Stimulated activated effector memory CD8-positive, alpha-beta T cell treated with anti-CD3 and anti-CD28 coated beads, Interleukin-12 subunit alpha, Interleukin-12 subunit beta, amount 100 ng/mL, for 72 hours (primary cell): Measurements from ENCODE around the gene SUMO1.

Source experiments
- ATAC-seq: fragments of 150-1000 bp; cut with Tn5 transposase; 2 replicates; pipeline ENCODE4 v1.10.0; 2021
- DNase-seq, 2 donors: peaks; one replicate each; pipeline ENCODE4 v3.0.0; 2021 to 2022; ENCODE audit warnings: low spot score in 2 of 2
- H3K27ac Mint-ChIP-seq: one replicate; pipeline ENCODE4 v1.8.0; 2022; ENCODE audit warnings: mild to moderate bottlenecking, mixed read lengths
- H3K36me3 Mint-ChIP-seq: one replicate; pipeline ENCODE4 v1.8.0; 2022; ENCODE audit warnings: mild to moderate bottlenecking, mixed read lengths
- H3K4me1 Mint-ChIP-seq: one replicate; pipeline ENCODE4 v1.8.0; 2022; ENCODE audit warnings: mixed read lengths
- H3K4me3 Mint-ChIP-seq: one replicate; pipeline ENCODE4 v1.8.0; 2022; ENCODE audit warnings: mild to moderate bottlenecking, mixed read lengths
- H3K9me3 Mint-ChIP-seq: one replicate; pipeline ENCODE4 v1.8.0; 2022; ENCODE audit warnings: mixed read lengths

SUMO1 gene

DNA sequence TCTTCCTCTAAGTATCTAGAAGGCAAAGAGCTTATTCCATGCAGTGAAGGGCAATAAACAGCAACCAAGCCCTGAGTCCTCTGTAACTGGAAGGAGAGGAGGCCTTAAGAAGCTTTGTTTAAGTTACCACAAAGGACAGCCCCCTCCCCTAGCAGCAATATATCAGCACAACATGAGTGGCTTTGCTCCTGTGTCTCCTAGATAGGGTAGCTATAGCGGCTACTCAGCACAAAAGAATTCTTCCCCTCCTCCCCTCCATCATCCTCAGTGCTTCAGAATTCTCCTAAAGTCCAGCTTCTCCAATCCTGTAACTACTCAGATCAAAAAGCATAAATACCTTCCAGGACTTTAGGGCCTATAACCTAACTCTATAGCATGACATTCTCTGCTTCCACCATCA lies 16.5 kb downstream of the SUMO1 start:
- H3K27ac Mint-ChIP-seq: peak overlapping the region; percentile 21
- no peaks in the 10 kb centered on the region for H3K9me3 Mint-ChIP-seq
- ATAC-seq (no peak), DNase-seq (no peak)
- no peak overlapping the region for H3K4me3 Mint-ChIP-seq
- peaks cover 71% of the 10 kb centered on the region for H3K36me3 Mint-ChIP-seq
- H3K4me1 Mint-ChIP-seq: peaks cover 40% of the 10 kb centered on the region

DNA sequence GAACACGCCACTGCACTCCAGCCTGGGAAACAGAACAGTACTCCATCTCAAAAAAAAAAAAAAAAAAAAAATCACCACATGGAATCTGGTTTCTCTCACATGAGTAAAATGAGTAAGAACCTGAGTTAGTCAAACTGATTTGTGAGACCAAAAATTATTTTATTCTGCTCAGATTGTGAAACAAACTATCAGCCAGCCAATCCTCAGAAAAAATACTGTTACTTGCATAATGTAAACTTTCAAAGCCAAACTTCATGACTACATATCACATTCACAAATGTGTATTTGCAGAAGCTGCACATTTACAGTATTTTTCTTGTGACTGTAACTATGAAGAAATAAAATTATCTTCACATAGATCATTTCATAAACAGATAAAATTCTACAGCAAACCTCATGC lies 23.2 kb downstream of the SUMO1 start:
- ATAC-seq (no peak), DNase-seq (no peak)
- Mint-ChIP-seq H3K4me1 (no peaks in the 10 kb centered on the region), H3K4me3 (no peak overlapping the region), H3K36me3 (peaks cover 97% of the 10 kb centered on the region), H3K9me3 (no peaks in the 10 kb centered on the region), H3K27ac (no peak overlapping the region)

DNA sequence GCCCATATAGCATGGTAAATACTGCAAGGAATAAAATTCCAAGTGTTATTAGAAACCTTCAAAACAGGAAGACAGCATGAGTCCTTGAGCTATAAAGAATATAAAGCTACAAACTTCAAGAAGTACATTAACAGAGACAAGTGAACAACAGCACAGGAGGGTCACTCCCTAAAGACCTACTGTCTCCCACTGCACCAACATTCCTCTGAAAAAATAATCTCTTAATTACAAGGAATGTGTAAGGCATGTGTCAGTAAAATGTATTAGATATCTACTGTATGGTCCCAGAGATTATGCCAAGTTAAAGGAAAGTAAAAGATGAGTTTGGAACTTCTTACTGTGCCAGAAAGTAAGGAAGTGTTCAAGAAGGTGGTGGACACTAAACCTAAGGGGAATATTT lies 29.9 kb downstream of the SUMO1 start:
- no peaks in the 10 kb centered on the region for H3K9me3 Mint-ChIP-seq
- H3K4me3 Mint-ChIP-seq: no peak overlapping the region
- H3K27ac Mint-ChIP-seq: peak overlapping the region; percentile 4
- ATAC-seq (no peak), DNase-seq (no peak)
- peaks cover 98% of the 10 kb centered on the region for H3K36me3 Mint-ChIP-seq
- no peaks in the 10 kb centered on the region for H3K4me1 Mint-ChIP-seq

DNA sequence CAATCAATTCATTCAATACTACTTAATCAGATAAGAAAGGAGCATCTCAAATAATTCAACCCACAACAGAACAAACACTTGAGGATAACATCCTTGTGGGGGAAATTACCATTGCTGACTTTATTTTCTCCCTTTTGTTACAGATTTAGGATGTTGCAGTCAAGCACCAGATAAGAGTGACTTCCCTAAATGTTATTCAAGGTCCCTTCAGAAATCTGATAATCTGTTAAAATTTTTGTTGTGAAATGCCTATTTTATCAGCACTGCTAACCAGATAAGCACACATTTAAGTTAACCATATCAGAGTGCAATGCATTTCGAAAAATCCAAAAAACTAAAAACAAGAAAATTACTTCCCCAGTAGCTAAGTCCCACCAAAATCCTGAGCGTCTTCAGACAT lies 33.5 kb downstream of the SUMO1 start:
- no peak overlapping the region for H3K4me3 Mint-ChIP-seq
- H3K9me3 Mint-ChIP-seq: no peaks in the 10 kb centered on the region
- ATAC-seq: no peak

DNA sequence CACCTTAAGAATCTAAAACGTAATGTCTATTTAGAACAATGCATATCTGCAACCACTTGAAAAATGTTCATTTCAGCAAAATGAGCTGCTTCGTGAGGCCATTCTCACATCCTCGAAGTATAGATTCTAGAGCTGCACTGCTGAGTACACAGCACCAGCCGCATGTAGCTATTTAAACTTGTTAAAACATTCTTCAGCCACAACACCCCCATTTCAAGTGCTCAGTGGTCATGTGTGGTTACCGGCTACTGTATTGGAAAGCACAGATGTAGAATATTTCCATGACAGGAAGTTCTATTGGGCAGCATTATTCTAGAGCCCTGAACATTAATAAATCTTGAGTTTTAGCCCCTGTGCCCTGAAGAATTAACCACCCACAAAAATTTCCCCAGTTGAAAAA lies 35.0 kb downstream of the SUMO1 start:
- peaks cover 46% of the 10 kb centered on the region for H3K36me3 Mint-ChIP-seq
- no peak for ATAC-seq
- H3K9me3 Mint-ChIP-seq: no peaks in the 10 kb centered on the region
- H3K27ac Mint-ChIP-seq: no peak overlapping the region
- no peak overlapping the region for H3K4me3 Mint-ChIP-seq
- no peak for DNase-seq
- H3K4me1 Mint-ChIP-seq: no peaks in the 10 kb centered on the region

More for the DNA sequence above, 33.5 kb downstream of the SUMO1 start:
- no peak for DNase-seq
- no peaks in the 10 kb centered on the region for H3K4me1 Mint-ChIP-seq
- H3K36me3 Mint-ChIP-seq: peaks cover 61% of the 10 kb centered on the region
- H3K27ac Mint-ChIP-seq: no peak overlapping the region

- ATAC-seq (no peak), DNase-seq (no peak)
- Mint-ChIP-seq H3K4me1 (no peaks in the 10 kb centered on the region), H3K27ac (no peak overlapping the region), H3K36me3 (peaks cover 28% of the 10 kb centered on the region), H3K9me3 (no peaks in the 10 kb centered on the region), H3K4me3 (no peak overlapping the region)
Observed at GRCh38 chr2:202201220-202202160, 36.9 kb downstream of the SUMO1 start.

- ATAC-seq (no peak), DNase-seq (no peak)
- no peak overlapping the region for H3K4me3 Mint-ChIP-seq
- H3K9me3 Mint-ChIP-seq: no peaks in the 10 kb centered on the region
- H3K4me1 Mint-ChIP-seq: no peaks in the 10 kb centered on the region
- no peaks in the 10 kb centered on the region for H3K36me3 Mint-ChIP-seq
- no peak overlapping the region for H3K27ac Mint-ChIP-seq
Observed at GRCh38 chr2:202196727-202197126, 41.7 kb downstream of the SUMO1 start.

DNA sequence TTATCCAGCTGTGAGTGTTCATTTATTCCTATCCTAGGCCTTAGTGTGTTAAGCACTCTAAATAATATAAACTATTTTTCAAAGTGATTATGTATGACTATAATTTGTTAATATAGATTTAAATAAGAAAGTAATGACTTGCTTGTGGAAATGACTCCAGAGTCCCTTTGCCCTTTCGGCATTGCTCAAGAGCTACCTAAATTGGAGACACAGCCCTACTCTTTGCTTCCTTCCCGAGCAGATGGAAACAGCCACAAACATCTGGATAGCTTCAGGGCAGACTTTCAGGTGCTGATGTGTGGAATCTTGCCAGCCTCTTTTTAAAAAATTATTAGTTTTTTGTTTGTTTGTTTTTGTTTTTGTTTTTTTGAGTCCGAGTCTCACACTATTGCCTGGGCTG lies 44.0 kb downstream of the SUMO1 start:
- H3K36me3 Mint-ChIP-seq: no peaks in the 10 kb centered on the region
- DNase-seq: no peak
- H3K9me3 Mint-ChIP-seq: no peaks in the 10 kb centered on the region
- no peak overlapping the region for H3K4me3 Mint-ChIP-seq
- no peaks in the 10 kb centered on the region for H3K4me1 Mint-ChIP-seq
- no peak for ATAC-seq
- no peak overlapping the region for H3K27ac Mint-ChIP-seq

DNA sequence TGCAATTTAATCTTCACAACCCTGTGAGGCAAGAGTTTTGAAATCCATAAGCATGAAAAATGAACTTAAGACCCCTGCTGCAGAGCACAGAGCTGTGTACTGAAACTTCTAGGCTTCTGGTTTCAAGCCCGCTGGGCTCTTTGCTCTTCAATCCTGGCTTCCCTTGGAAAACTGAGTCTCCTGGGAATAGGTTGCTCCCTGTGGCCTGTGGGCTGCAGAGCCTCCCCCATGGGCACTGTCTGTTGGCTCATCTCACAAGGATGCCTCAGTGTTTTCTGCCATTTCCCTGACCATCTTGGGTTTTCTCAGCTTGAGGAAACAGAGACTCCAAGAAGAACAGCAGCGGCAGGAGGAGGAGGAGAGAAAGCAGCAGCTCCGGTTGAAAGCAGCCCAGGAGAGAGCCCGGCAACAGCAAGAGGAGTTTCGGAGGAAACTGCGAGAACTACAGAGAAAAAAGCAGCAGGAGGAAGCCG lies 44.5 kb downstream of the SUMO1 start:
- Mint-ChIP-seq H3K36me3 (no peaks in the 10 kb centered on the region), H3K4me1 (no peaks in the 10 kb centered on the region), H3K9me3 (no peaks in the 10 kb centered on the region), H3K27ac (no peak overlapping the region), H3K4me3 (no peak overlapping the region)
- no peak for DNase-seq
- no peak for ATAC-seq

- no peak for ATAC-seq
- Mint-ChIP-seq H3K27ac (no peak overlapping the region), H3K4me3 (no peak overlapping the region), H3K36me3 (no peaks in the 10 kb centered on the region), H3K9me3 (no peaks in the 10 kb centered on the region), H3K4me1 (no peaks in the 10 kb centered on the region)
- no peak for DNase-seq
Observed at GRCh38 chr2:202193305-202193704, 45.1 kb downstream of the SUMO1 start.

- Mint-ChIP-seq H3K27ac (no peak overlapping the region), H3K9me3 (no peaks in the 10 kb centered on the region), H3K4me1 (no peaks in the 10 kb centered on the region), H3K36me3 (no peaks in the 10 kb centered on the region), H3K4me3 (no peak overlapping the region)
- ATAC-seq: no peak
- DNase-seq: no peak
Observed at GRCh38 chr2:202187570-202187969, 50.8 kb downstream of the SUMO1 start.

DNA sequence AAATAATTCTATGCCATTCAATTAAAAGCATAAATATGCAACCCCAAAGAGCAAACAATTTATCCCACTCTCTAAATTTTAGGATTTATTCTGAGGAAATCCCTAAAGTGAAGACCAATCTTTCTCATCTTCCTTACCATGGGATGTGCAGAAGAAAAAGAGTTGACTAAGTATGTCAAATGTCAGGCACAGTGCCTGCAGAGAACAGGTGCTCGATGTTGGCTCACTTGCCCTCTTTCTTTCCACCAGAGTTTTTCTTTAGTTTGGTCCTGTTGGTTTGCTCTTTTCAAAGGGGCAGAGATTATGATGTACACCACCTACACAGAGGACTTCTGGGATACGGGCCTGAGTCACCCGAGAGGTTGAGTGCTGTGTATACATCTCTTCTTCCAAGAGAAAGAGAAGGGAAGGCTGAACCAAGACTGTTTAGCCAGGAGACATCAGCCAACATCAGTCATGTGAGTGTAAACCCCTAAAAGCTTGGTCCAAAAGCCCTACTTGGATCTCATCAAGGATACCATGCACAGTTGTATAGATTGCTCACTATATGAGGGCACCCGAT lies 51.7 kb downstream of the SUMO1 start:
- no peaks in the 10 kb centered on the region for H3K9me3 Mint-ChIP-seq
- DNase-seq (no peak), ATAC-seq (no peak)
- no peaks in the 10 kb centered on the region for H3K36me3 Mint-ChIP-seq
- no peak overlapping the region for H3K27ac Mint-ChIP-seq
- no peaks in the 10 kb centered on the region for H3K4me1 Mint-ChIP-seq
- no peak overlapping the region for H3K4me3 Mint-ChIP-seq

DNA sequence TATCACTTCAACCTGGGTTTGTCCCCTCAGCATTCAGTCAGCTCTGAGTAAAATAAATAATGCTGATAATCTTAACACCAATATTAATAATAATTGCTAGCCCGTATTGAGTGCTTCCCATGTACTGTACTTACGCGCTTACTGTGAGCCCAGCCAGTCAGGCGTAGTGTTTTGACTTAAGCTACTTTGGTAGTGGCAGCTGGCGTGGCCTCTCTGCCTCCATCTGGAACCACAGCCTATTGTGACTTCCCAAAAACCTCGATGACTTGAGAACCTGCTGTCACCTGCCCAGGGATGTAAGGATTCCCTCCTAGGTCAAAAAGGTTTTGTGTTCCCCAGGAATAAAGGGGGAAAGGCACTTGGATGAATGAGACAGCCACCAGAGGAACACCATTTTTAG lies 53.2 kb downstream of the SUMO1 start:
- no peak for ATAC-seq
- Mint-ChIP-seq H3K4me1 (no peaks in the 10 kb centered on the region), H3K4me3 (no peak overlapping the region), H3K9me3 (no peaks in the 10 kb centered on the region), H3K27ac (no peak overlapping the region), H3K36me3 (no peaks in the 10 kb centered on the region)
- DNase-seq: no peak

- Mint-ChIP-seq H3K9me3 (no peaks in the 10 kb centered on the region), H3K36me3 (no peaks in the 10 kb centered on the region), H3K4me3 (no peak overlapping the region), H3K27ac (no peak overlapping the region), H3K4me1 (no peaks in the 10 kb centered on the region)
- ATAC-seq: no peak
- DNase-seq: no peak
Observed at GRCh38 chr2:202184557-202184956, 53.8 kb downstream of the SUMO1 start.

GRCh38 chr2:202178346-202178958 lies 59.9 kb downstream of the SUMO1 start:
- H3K36me3 Mint-ChIP-seq: no peaks in the 10 kb centered on the region
- no peak overlapping the region for H3K27ac Mint-ChIP-seq
- no peaks in the 10 kb centered on the region for H3K9me3 Mint-ChIP-seq

More at GRCh38 chr2:202178346-202178958, 59.9 kb downstream of the SUMO1 start:
- H3K4me1 Mint-ChIP-seq: no peaks in the 10 kb centered on the region
- DNase-seq (peak; percentile 17 to 69), ATAC-seq (peak; percentile 79)
- no peak overlapping the region for H3K4me3 Mint-ChIP-seq
